H1 (cell line): ENCODE data around the gene SSBP3. TPM values are rescaled to one million over a fixed set of nuclear protein-coding genes. Genes with fewer than 3 reads are reported as not detected.

ENCODE experiments used
- CTCF ChIA-PET: fragments of 300-600 bp; sonication (Branson Sonifier 250); formaldehyde crosslinking; loops from one replicate; lab custom pipeline; 2021; ENCODE audit not compliant: partially characterized antibody; lab: Charles Lee
- POLR2A ChIA-PET: fragments of 300-600 bp; sonication (Branson Sonifier 250); formaldehyde crosslinking; loops from one replicate; lab custom pipeline; 2021; ENCODE audit warnings: inconsistent platforms; ENCODE audit not compliant: partially characterized antibody; lab: Charles Lee
- DNase-seq, 2 experiments: peaks; one replicate each; pipeline versions ENCODE4 v3.0.0 to v3.0.0-alpha.2; 2010 to 2022; ENCODE audit warnings: low spot score in 2 of 2, low read depth in 1 of 2, mixed read lengths in 1 of 2
- FAIRE-seq: peaks from 2 replicates; lab custom pipeline; 2011; peaks lifted over from hg19 to GRCh38; lab: Jason Lieb, UNC
- H2AFZ ChIP-seq: 2 replicates; pipeline ENCODE4 v1.8.1; 2012; ENCODE audit warnings: low read length, inconsistent platforms
- H2AK5ac ChIP-seq: 2 replicates; pipeline ENCODE4 v1.6.1; 2013; ENCODE audit warnings: low read depth, low read length
- H2BK120ac ChIP-seq: replicated peaks from 2 replicates; pipeline ENCODE3; 2013; ENCODE audit warnings: low read depth, low read length, inconsistent platforms
- H2BK12ac ChIP-seq: 2 replicates; pipeline ENCODE4 v1.6.1; 2013; ENCODE audit warnings: low read depth, low read length
- H2BK15ac ChIP-seq: 2 replicates; pipeline ENCODE4 v1.6.1; 2013; ENCODE audit warnings: low read length
- H2BK20ac ChIP-seq: 2 replicates; pipeline ENCODE4 v1.6.1; 2013; ENCODE audit warnings: low read length
- H2BK5ac ChIP-seq: 2 replicates; pipeline ENCODE4 v1.6.1; 2013; ENCODE audit warnings: low read depth, low read length
- H3K14ac ChIP-seq: 2 replicates; pipeline ENCODE4 v1.6.1; 2013; ENCODE audit warnings: inconsistent platforms; ENCODE audit not compliant: insufficient read length
- H3K18ac ChIP-seq: 2 replicates; pipeline ENCODE4 v1.6.1; 2013; ENCODE audit warnings: low read length; ENCODE audit errors: extremely low read depth
- H3K23ac ChIP-seq: 2 replicates; pipeline ENCODE4 v1.6.1; 2013; ENCODE audit warnings: inconsistent platforms; ENCODE audit not compliant: insufficient read length
- H3K23me2 ChIP-seq: 2 replicates; pipeline ENCODE4 v1.6.1; 2013; ENCODE audit warnings: low read depth, low read length
- H3K27ac ChIP-seq: 2 replicates; pipeline ENCODE4 v1.6.1; 2011; ENCODE audit warnings: low read depth, low read length, inconsistent platforms
- H3K27me3 ChIP-seq, 4 experiments: replicated peaks in 1 of 4; 1 replicate in 1 of 4; 2 replicates in 3 of 4; pipeline versions ENCODE4 v1.6.1 to v1.8.1; 2011 to 2013; ENCODE audit warnings: low read length in 3 of 4, mild to moderate bottlenecking in 3 of 4, inconsistent platforms in 2 of 4, mixed read lengths in 2 of 4, moderate library complexity in 1 of 4; ENCODE audit not compliant: control insufficient read depth in 3 of 4, insufficient read depth in 3 of 4; ENCODE audit errors: extremely low read depth in 1 of 4
- H3K36me3 ChIP-seq, 4 experiments: 2 replicates each; pipeline versions ENCODE4 v1.6.1 to v1.8.1; 2011 to 2013; ENCODE audit warnings: mild to moderate bottlenecking in 4 of 4, low read length in 3 of 4, moderate library complexity in 2 of 4, control low read depth in 1 of 4, inconsistent platforms in 1 of 4; ENCODE audit not compliant: insufficient read depth in 4 of 4, control insufficient read depth in 2 of 4
- H3K4ac ChIP-seq: replicated peaks from 2 replicates; pipeline ENCODE3; 2013; ENCODE audit warnings: low read length, low read depth, mixed read lengths, inconsistent platforms; ENCODE audit not compliant: insufficient read length
- H3K4me1 ChIP-seq, 4 experiments: replicated peaks in 1 of 4; 1 replicate in 1 of 4; 2 replicates in 3 of 4; pipeline versions ENCODE4 v1.6.1 to v1.8.1; 2011 to 2013; ENCODE audit warnings: low read length in 3 of 4, inconsistent platforms in 2 of 4, mixed read lengths in 1 of 4; ENCODE audit not compliant: insufficient read depth in 4 of 4, control insufficient read depth in 3 of 4
- H3K4me2 ChIP-seq, 2 experiments: 2 replicates each; pipeline versions ENCODE4 v1.6.1 to v1.8.1; 2011 to 2013; ENCODE audit warnings: low read depth in 2 of 2, low read length in 2 of 2, control low read depth in 1 of 2, inconsistent platforms in 1 of 2, mild to moderate bottlenecking in 1 of 2; ENCODE audit not compliant: insufficient read depth in 1 of 2
- H3K4me3 ChIP-seq, 4 experiments: fragments of 200-600, 300-600 bp in 1 of 4; sonication (generic), shearing (Covaris generic), sonication (Bioruptor Twin) in 1 of 4; 2 replicates each; pipeline versions ENCODE4 v1.5.1 to v1.8.1; 2011 to 2016; ENCODE audit warnings: low read length in 4 of 4, low read depth in 3 of 4, control low read depth in 2 of 4, inconsistent platforms in 2 of 4, mild to moderate bottlenecking in 2 of 4, mixed read lengths in 1 of 4, moderate library complexity in 1 of 4; ENCODE audit not compliant: insufficient read depth in 2 of 4; ENCODE audit errors: extremely low read depth in 1 of 4
- H3K56ac ChIP-seq: replicated peaks from 2 replicates; pipeline ENCODE3; 2013; ENCODE audit warnings: low read depth, mild to moderate bottlenecking, mixed read lengths, low read length, inconsistent platforms; ENCODE audit not compliant: insufficient read length
- H3K79me1 ChIP-seq: 2 replicates; pipeline ENCODE4 v1.6.1; 2013; ENCODE audit warnings: low read depth, low read length, control low read depth
- H3K79me2 ChIP-seq, 2 experiments: 2 replicates each; pipeline versions ENCODE4 v1.6.1 to v1.8.1; 2012 to 2013; ENCODE audit warnings: low read length in 2 of 2, mild to moderate bottlenecking in 2 of 2, inconsistent platforms in 1 of 2; ENCODE audit not compliant: insufficient read depth in 2 of 2, control insufficient read depth in 1 of 2
- H3K9ac ChIP-seq, 4 experiments: replicated peaks in 1 of 4; 1 replicate in 1 of 4; 2 replicates in 3 of 4; pipeline versions ENCODE4 v1.6.1 to v1.8.1; 2011 to 2013; ENCODE audit warnings: low read depth in 3 of 4, low read length in 3 of 4, control low read depth in 2 of 4, mild to moderate bottlenecking in 2 of 4, moderate library complexity in 2 of 4, inconsistent platforms in 1 of 4; ENCODE audit errors: extremely low read depth in 1 of 4
- H3K9me3 ChIP-seq, 2 experiments: 2 replicates each; pipeline versions ENCODE4 v1.6.1 to v1.8.1; 2012 to 2013; ENCODE audit warnings: mild to moderate bottlenecking in 2 of 2, moderate library complexity in 2 of 2, control low read depth in 1 of 2, inconsistent platforms in 1 of 2, low read depth in 1 of 2, low read length in 1 of 2, mixed read lengths in 1 of 2; ENCODE audit not compliant: insufficient read depth in 2 of 2
- H4K20me1 ChIP-seq, 2 experiments: replicated peaks in 1 of 2; 2 replicates each; pipeline versions ENCODE3 to v1.8.1; 2011 to 2013; ENCODE audit warnings: inconsistent platforms in 2 of 2, low read length in 2 of 2, mild to moderate bottlenecking in 1 of 2; ENCODE audit not compliant: insufficient read depth in 2 of 2, control insufficient read depth in 1 of 2
- H4K5ac ChIP-seq: 2 replicates; pipeline ENCODE4 v1.6.1; 2013; ENCODE audit warnings: low read length, low read depth, mixed read lengths, inconsistent platforms; ENCODE audit not compliant: insufficient read length
- H4K8ac ChIP-seq: 2 replicates; pipeline ENCODE4 v1.8.0; 2013; ENCODE audit warnings: mild to moderate bottlenecking, moderate library complexity, low read length, inconsistent platforms; ENCODE audit not compliant: insufficient read depth; ENCODE audit errors: extremely low read depth
- H4K91ac ChIP-seq: replicated peaks from 2 replicates; pipeline ENCODE3; 2013; ENCODE audit warnings: low read length, mixed read lengths, inconsistent platforms; ENCODE audit not compliant: insufficient read length
- BACH1 ChIP-seq: IDR thresholded peaks from 2 replicates; pipeline ENCODE4 v1.6.1; 2012; ENCODE audit warnings: low read length, improper control_type of control experiment
- BCL11A ChIP-seq, 2 experiments: IDR thresholded peaks; one replicate each; pipeline ENCODE4 v1.6.1; 2011; ENCODE audit warnings: low read depth in 2 of 2, low read length in 2 of 2, mild to moderate bottlenecking in 2 of 2
- CTCF ChIP-seq, 3 experiments: IDR thresholded peaks; 1 replicate in 2 of 3; 2 replicates in 1 of 3; pipeline versions ENCODE4 v1.5.1 to v1.6.1; 2011; ENCODE audit warnings: low read length in 3 of 3, mild to moderate bottlenecking in 3 of 3, inconsistent platforms in 2 of 3, low read depth in 1 of 3, moderate library complexity in 1 of 3; ENCODE audit not compliant: insufficient read depth in 1 of 3; ENCODE audit errors: control extremely low read depth in 1 of 3
- EGR1 ChIP-seq: IDR thresholded peaks from 2 replicates; pipeline ENCODE4 v1.6.1; 2011; ENCODE audit warnings: low read depth, low read length, borderline replicate concordance
- RBBP5 ChIP-seq: IDR thresholded peaks from 2 replicates; pipeline ENCODE4 v1.7.1; 2012; ENCODE audit warnings: low read depth, mild to moderate bottlenecking, inconsistent platforms, low read length, moderate library complexity, borderline replicate concordance
- RFX5 ChIP-seq: IDR thresholded peaks from 2 replicates; pipeline ENCODE4 v1.6.1; 2011; ENCODE audit warnings: low read depth, low read length, improper control_type of control experiment, borderline replicate concordance
- RXRA ChIP-seq: IDR thresholded peaks from 2 replicates; pipeline ENCODE4 v1.6.1; 2011; ENCODE audit warnings: low read depth, mild to moderate bottlenecking, low read length, moderate library complexity; ENCODE audit not compliant: insufficient read depth
- SIRT6 ChIP-seq: IDR thresholded peaks from one replicate; pipeline ENCODE4 v1.7.1; 2012; ENCODE audit warnings: low read length, inconsistent platforms
- SP2 ChIP-seq: IDR thresholded peaks from 2 replicates; pipeline ENCODE4 v1.6.1; 2012; ENCODE audit warnings: mild to moderate bottlenecking, low read length, inconsistent platforms
- TAF1 ChIP-seq: IDR thresholded peaks from 2 replicates; pipeline ENCODE4 v1.6.1; 2011; ENCODE audit warnings: mild to moderate bottlenecking, low read depth, low read length
- TAF7 ChIP-seq: optimal IDR thresholded peaks from 2 replicates; pipeline ENCODE3; 2011; ENCODE audit warnings: low read depth, mild to moderate bottlenecking, inconsistent platforms, low read length, moderate library complexity, borderline replicate concordance
- ZNF274 ChIP-seq: IDR thresholded peaks from 2 replicates; pipeline ENCODE4 v1.7.0; 2012; ENCODE audit warnings: low read length, borderline replicate concordance; ENCODE audit errors: extremely low read depth
- WGBS, 2 experiments: shearing (Covaris generic) in 1 of 2; methylation state at CpG; one replicate each; pipeline versions ENCODE4 v1.1.6 to v1.1.7; 2013 to 2015; ENCODE audit warnings: low lambda C conversion rate in 2 of 2, mixed read lengths in 2 of 2, inconsistent platforms in 1 of 2, low coverage in 1 of 2, missing lambda C conversion rate in 1 of 2; ENCODE audit not compliant: insufficient replicate concordance in 2 of 2, insufficient coverage in 1 of 2, insufficient read length in 1 of 2; ENCODE audit errors: extremely low coverage in 1 of 2, missing lambda C conversion rate in 1 of 2; 5-methylcytosine and 5-hydroxymethylcytosine counted together
- polyA plus RNA-seq, 7 experiments: library from polyadenylated mRNA; depleted of rRNA in 3 of 7; stranded (reverse) in 5 of 7; unstranded in 2 of 7; fragments of >200 nt in 5 of 7; fragments of 200-250 nt in 2 of 7; gene quantifications; 1 replicate in 5 of 7; 2 replicates in 1 of 7; 4 replicates in 1 of 7; pipeline versions ENCODE4 v1.2.1 to v1.2.3, GENCODE V29; 2011 to 2013; ENCODE audit warnings: missing spikeins in 2 of 7, mixed read lengths in 2 of 7
- total RNA-seq: library from RNA; stranded (reverse); fragmentation: NEBNext Ultra II Directional; extraction: Animal tissue kit (Norgen Biotek cat#: 25700); gene quantifications from 2 replicates; pipeline ENCODE4 v1.2.1, GENCODE V29; 2021

The SSBP3 gene
- total and polyA plus RNA-seq, 2 of the 8 experiments (the other 6 are each of a cell fraction or from before 2014, with no cell fraction given): 99.7 to 133 TPM

GRCh38 chr1:54403808-54404261 is 2.4 kb downstream of the SSBP3 start:
- Histone ChIP-seq H2BK12ac (no peak overlapping the region), H4K5ac (no peak overlapping the region), H3K56ac (no peak overlapping the region), H3K27me3 (no peaks in the 10 kb centered on the region), H3K23me2 (peaks cover 13% of the 10 kb centered on the region), H2BK15ac (no peak overlapping the region), H3K36me3 (peaks cover 31 to 53% (median 40%) of the 10 kb centered on the region in 4 experiments), H3K79me2 (peaks cover 24 to 67% of the 10 kb centered on the region in 2 experiments), H3K9me3 (no peaks in the 10 kb centered on the region), H3K4ac (no peak overlapping the region), H3K9ac (no peak overlapping the region; a peak in 2 of 7 replicates), H2AK5ac (no peak overlapping the region), H2BK120ac (no peak overlapping the region), H3K14ac (no peak overlapping the region), H3K27ac (no peak overlapping the region), H3K4me3 (peak overlapping the region; percentile 34 to 90 (median 80); a peak in 5 of 8 replicates), H3K23ac (no peak overlapping the region), H2BK20ac (no peak overlapping the region), H2AFZ (no peak overlapping the region), H3K4me2 (peak overlapping the region; percentile 67 to 100), H2BK5ac (no peak overlapping the region), H3K18ac (no peak overlapping the region), H4K91ac (no peak overlapping the region), H4K8ac (no peak overlapping the region), H4K20me1 (peaks cover 19 to 41% of the 10 kb centered on the region in 2 experiments), H3K4me1 (peaks cover 14 to 26% (median 19%) of the 10 kb centered on the region in 4 experiments), H3K79me1 (peaks cover 25% of the 10 kb centered on the region)
- POLR2A ChIA-PET: interaction anchor here (0.6 to 5.8 kb wide), 19 partner anchors 9 to 307 kb away, joined by 3 to 216 read pairs (median 5); no protein-coding TSS in a partner anchor
- 66% methylated on average over 9 of the region's 10 CpGs; no CpG with 5 or more reads in 1 of the 2 experiments for WGBS, 2 experiments
- DNase-seq (no peak), FAIRE-seq (no peak)
- CTCF ChIA-PET: interaction anchor here (0.6 to 3.1 kb wide), 20 partner anchors 11 to 322 kb away, joined by 3 to 11 read pairs (median 4); no protein-coding TSS in a partner anchor
- TF ChIP-seq ZNF274 (no peak), RBBP5 (no peak), RXRA (no peak), SP2 (no peak), RFX5 (no peak), SIRT6 (no peak), BCL11A (IDR thresholded peaks at IDR 0.05; ENCODE audit: low read depth in 2 of 2, low read length in 2 of 2) (no peak), TAF1 (no peak), CTCF (IDR thresholded peaks at IDR 0.05; ENCODE audit: control extremely low read depth in 1 of 3, insufficient read depth in 1 of 3, low read depth in 1 of 3, low read length in 3 of 3) (no peak), EGR1 (no peak), TAF7 (no peak), BACH1 (no peak)
